ENCODE results near the gene RNF214.

DNA sequence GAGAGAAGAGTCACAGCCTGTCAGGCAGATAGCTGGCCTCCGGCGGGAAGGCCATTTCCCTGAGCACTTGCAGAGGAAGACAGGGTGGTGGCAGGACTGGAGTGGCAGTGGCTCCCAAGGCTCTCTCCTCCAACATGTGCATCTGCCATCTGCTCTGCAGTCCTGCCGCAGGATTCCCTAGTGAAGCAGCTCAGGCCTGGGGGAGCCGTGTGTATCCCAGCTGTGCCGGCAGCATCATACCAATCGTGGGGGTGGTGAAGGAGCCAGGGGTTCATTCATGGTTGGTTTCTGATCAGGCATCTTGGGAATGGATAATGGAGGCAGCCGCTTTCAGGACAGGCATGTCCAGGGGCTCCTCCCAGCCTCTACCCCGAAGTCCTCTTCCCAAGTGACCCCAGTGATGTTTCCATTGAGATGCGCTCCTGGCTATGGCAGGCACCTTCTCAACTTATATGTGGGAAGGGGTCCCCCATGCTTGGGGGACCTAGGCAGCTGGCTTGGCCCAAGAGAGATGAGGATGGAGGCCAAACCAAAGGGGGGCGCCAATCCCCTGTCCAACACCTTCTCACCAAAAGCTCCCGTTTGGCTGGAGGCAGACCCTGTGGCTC, 27.2 kb upstream of the RNF214 start:
- TF ChIP-seq, protein P1, sequence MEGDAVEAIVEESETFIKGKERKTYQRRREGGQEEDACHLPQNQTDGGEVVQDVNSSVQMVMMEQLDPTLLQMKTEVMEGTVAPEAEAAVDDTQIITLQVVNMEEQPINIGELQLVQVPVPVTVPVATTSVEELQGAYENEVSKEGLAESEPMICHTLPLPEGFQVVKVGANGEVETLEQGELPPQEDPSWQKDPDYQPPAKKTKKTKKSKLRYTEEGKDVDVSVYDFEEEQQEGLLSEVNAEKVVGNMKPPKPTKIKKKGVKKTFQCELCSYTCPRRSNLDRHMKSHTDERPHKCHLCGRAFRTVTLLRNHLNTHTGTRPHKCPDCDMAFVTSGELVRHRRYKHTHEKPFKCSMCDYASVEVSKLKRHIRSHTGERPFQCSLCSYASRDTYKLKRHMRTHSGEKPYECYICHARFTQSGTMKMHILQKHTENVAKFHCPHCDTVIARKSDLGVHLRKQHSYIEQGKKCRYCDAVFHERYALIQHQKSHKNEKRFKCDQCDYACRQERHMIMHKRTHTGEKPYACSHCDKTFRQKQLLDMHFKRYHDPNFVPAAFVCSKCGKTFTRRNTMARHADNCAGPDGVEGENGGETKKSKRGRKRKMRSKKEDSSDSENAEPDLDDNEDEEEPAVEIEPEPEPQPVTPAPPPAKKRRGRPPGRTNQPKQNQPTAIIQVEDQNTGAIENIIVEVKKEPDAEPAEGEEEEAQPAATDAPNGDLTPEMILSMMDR (conservative IDR thresholded peaks at IDR 0.05; ENCODE audit: low read depth, low read length) = no peak
- TF ChIP-seq RFX5 (IDR thresholded peaks at IDR 0.05; ENCODE audit: low read depth, low read length) = no peak
- no peak for TF ChIP-seq SMC3 (IDR thresholded peaks at IDR 0.05; ENCODE audit: low read depth, low read length)
- no peak for TF ChIP-seq RAD21 (IDR thresholded peaks at IDR 0.05; ENCODE audit: low read length)
- TF ChIP-seq, protein P2, sequence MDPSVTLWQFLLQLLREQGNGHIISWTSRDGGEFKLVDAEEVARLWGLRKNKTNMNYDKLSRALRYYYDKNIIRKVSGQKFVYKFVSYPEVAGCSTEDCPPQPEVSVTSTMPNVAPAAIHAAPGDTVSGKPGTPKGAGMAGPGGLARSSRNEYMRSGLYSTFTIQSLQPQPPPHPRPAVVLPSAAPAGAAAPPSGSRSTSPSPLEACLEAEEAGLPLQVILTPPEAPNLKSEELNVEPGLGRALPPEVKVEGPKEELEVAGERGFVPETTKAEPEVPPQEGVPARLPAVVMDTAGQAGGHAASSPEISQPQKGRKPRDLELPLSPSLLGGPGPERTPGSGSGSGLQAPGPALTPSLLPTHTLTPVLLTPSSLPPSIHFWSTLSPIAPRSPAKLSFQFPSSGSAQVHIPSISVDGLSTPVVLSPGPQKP (IDR thresholded peaks at IDR 0.05; ENCODE audit: borderline replicate concordance, low read depth, low read length) = no peak
- TF ChIP-seq MAFK (IDR thresholded peaks at IDR 0.05; ENCODE audit: low read depth, low read length) = no peak
- no peak for TF ChIP-seq BHLHE40 (IDR thresholded peaks at IDR 0.05; ENCODE audit: low read depth, low read length)
- TF ChIP-seq POLR2A (IDR thresholded peaks at IDR 0.05; ENCODE audit: low read depth, low read length) = no peak
- TF ChIP-seq, protein P3, sequence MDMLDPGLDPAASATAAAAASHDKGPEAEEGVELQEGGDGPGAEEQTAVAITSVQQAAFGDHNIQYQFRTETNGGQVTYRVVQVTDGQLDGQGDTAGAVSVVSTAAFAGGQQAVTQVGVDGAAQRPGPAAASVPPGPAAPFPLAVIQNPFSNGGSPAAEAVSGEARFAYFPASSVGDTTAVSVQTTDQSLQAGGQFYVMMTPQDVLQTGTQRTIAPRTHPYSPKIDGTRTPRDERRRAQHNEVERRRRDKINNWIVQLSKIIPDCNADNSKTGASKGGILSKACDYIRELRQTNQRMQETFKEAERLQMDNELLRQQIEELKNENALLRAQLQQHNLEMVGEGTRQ (IDR thresholded peaks at IDR 0.05; ENCODE audit: low read depth, low read length) = no peak
- no peak for TF ChIP-seq CEBPB (IDR thresholded peaks at IDR 0.05; ENCODE audit: low read depth, low read length)
- TF ChIP-seq CHD1 (IDR thresholded peaks at IDR 0.05; ENCODE audit: low read depth, low read length) = no peak
- no peak for TF ChIP-seq MXI1 (IDR thresholded peaks at IDR 0.05; ENCODE audit: borderline replicate concordance, low read depth, low read length)
